ENCODE results near the gene NCAN.

- TF ChIP-seq POLR2A (IDR thresholded peaks at IDR 0.05) = no peak
- TF ChIP-seq, protein P1, sequence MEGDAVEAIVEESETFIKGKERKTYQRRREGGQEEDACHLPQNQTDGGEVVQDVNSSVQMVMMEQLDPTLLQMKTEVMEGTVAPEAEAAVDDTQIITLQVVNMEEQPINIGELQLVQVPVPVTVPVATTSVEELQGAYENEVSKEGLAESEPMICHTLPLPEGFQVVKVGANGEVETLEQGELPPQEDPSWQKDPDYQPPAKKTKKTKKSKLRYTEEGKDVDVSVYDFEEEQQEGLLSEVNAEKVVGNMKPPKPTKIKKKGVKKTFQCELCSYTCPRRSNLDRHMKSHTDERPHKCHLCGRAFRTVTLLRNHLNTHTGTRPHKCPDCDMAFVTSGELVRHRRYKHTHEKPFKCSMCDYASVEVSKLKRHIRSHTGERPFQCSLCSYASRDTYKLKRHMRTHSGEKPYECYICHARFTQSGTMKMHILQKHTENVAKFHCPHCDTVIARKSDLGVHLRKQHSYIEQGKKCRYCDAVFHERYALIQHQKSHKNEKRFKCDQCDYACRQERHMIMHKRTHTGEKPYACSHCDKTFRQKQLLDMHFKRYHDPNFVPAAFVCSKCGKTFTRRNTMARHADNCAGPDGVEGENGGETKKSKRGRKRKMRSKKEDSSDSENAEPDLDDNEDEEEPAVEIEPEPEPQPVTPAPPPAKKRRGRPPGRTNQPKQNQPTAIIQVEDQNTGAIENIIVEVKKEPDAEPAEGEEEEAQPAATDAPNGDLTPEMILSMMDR (IDR thresholded peaks at IDR 0.05) = no peak
- TF ChIP-seq POLR2AphosphoS5 (IDR thresholded peaks at IDR 0.05) = no peak
Measured at GRCh38 chr19:19261350-19262189, 49.8 kb downstream of the NCAN start.
